Measurements from ENCODE around the gene GALNT2.

Gene GALNT2

DNA sequence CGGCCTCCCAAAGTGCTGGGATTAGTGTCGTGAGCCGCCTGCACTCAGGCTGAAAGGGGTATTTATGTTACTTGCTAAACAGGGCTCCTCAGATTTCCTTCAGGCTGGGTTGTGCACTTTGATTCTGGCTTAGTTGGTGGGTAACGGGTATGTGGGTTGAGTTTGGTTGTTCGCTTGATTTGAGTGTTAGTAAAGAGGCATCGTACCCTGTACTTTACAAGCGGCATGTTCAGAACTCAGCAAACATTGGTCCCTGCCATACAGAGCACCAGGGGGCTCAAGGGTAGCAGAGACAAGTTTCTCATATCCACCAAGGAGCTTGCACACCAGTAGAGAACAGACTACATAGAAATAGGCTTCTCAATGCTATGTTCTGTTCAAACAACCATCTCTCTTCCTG is 211.3 kb downstream of the GALNT2 start:
- peaks cover 16 to 26% of the 10 kb centered on the region in 2 donors for H3K4me1 ChIP-seq (ENCODE audit: control insufficient read depth in 1 of 2, insufficient read depth in 2 of 2, low read length in 2 of 2)
- no peak overlapping the region for H3K9ac ChIP-seq (ENCODE audit: low read depth in 1 of 2, low read length in 2 of 2)
- no peaks in the 10 kb centered on the region for H3K27me3 ChIP-seq (ENCODE audit: control insufficient read depth in 1 of 2, insufficient read depth in 2 of 2, low read length in 2 of 2)
- H3K27ac ChIP-seq (ENCODE audit: low read depth, low read length) = no peak overlapping the region
- H3K9me3 ChIP-seq (ENCODE audit: control insufficient read depth in 1 of 2, low read length in 2 of 2) = no peaks in the 10 kb centered on the region
- no peak overlapping the region for H3K4me3 ChIP-seq (ENCODE audit: low read depth in 1 of 2, low read length in 2 of 2)
- peaks cover 31 to 36% of the 10 kb centered on the region in 2 donors for H3K36me3 ChIP-seq (ENCODE audit: control insufficient read depth in 1 of 2, insufficient read depth in 2 of 2, low read length in 2 of 2)

DNA sequence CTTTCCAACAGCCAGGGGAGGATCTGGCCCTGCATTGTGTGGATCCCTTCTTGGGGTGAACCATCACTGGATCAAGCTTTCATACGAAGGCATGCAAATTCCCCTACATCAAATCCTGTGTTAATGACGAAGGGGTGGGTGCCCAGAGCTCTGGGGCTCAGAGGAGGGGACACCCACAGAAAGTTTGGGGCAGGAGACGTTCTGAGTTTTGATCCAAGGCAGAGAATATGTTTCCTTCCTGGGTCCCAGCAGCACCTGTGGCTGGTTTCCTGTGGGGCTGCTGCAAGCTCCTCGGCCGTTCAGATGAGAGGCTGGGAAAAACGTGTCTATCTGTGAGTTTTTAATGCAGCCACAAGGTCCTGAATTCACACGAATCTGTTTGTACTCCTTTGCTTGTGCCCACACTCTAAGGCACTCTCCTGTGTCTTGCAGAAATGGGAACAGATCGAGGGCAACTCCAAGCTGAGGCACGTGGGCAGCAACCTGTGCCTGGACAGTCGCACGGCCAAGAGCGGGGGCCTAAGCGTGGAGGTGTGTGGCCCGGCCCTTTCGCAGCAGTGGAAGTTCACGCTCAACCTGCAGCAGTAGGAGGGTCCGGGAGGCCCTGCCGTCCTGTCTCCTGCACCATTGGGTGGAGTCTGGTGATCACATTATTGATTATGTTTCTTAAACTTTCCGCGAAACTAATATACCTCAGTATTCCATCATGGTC is 212.0 kb downstream of the GALNT2 start:
- H3K27ac ChIP-seq (ENCODE audit: low read depth, low read length) = no peak overlapping the region
- H3K9ac ChIP-seq (ENCODE audit: low read depth in 1 of 2, low read length in 2 of 2) = no peak overlapping the region
- H3K27me3 ChIP-seq (ENCODE audit: control insufficient read depth in 1 of 2, insufficient read depth in 2 of 2, low read length in 2 of 2) = no peaks in the 10 kb centered on the region
- no peaks in the 10 kb centered on the region for H3K9me3 ChIP-seq (ENCODE audit: control insufficient read depth in 1 of 2, low read length in 2 of 2)
- no peak overlapping the region for H3K4me3 ChIP-seq (ENCODE audit: low read depth in 1 of 2, low read length in 2 of 2)
- peaks cover 16 to 26% of the 10 kb centered on the region in 2 donors for H3K4me1 ChIP-seq (ENCODE audit: control insufficient read depth in 1 of 2, insufficient read depth in 2 of 2, low read length in 2 of 2)
- peaks cover 29 to 36% of the 10 kb centered on the region in 2 donors for H3K36me3 ChIP-seq (ENCODE audit: control insufficient read depth in 1 of 2, insufficient read depth in 2 of 2, low read length in 2 of 2)

DNA sequence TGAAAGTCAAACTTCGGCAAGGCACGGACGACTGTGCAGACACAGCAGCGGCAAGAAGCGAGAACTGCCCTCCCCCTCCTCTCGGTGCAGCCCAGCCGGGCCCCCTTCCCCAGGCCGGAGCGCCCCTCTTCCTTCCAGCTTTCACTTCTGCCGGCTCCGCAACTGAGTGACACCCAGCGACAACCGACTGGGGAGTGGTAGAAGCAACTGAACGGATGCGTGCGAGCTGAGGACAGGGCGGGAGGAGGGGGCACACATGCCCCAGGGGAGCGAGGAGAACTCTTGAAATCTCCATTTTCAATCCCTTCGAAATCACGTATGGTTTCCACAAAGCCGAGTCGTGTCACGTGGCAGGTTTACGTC is 212.5 kb downstream of the GALNT2 start:
- peaks cover 16 to 26% of the 10 kb centered on the region in 2 donors for H3K4me1 ChIP-seq (ENCODE audit: control insufficient read depth in 1 of 2, insufficient read depth in 2 of 2, low read length in 2 of 2)
- H3K9me3 ChIP-seq (ENCODE audit: control insufficient read depth in 1 of 2, low read length in 2 of 2) = no peaks in the 10 kb centered on the region
- no peak overlapping the region for H3K9ac ChIP-seq (ENCODE audit: low read depth in 1 of 2, low read length in 2 of 2)

DNA sequence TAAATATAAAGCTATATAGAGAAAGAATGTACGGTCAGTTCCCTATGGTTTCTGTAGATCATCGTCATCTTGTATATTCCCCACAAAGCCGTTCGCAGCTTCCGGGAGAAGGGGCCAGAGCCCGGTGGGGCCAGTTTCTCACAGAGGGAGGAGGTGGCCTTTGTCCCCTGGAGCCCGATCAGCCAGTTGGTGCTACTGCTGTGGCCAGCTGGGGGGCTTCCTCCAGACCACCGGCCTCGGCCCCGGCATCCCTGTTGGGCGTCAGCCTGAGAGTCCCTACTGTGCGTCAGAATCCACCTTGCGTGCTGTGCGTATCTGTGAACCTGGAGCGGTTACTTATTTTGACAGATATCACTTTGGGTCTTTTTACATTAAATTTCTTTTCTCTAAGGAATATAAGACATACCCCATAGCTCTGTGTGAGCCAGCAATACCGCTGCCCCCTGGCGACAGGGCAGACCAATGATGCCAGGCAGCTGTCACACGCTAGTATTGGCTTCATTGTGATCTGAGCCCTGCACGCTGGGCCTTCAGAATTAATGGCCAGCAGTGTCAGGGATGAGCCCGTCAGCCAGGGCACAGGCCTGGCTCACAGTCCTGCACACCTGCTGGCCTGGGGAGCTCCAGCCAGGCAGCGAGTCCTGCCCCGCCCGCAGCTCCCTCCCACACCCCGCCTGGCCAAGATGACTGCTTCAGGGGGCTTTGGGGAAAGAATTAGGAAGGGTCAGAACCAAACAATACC is 213.2 kb downstream of the GALNT2 start:
- H3K9ac ChIP-seq (ENCODE audit: low read depth in 1 of 2, low read length in 2 of 2) = no peak overlapping the region
- peaks cover 19 to 28% of the 10 kb centered on the region in 2 donors for H3K36me3 ChIP-seq (ENCODE audit: control insufficient read depth in 1 of 2, insufficient read depth in 2 of 2, low read length in 2 of 2)
- H3K27ac ChIP-seq (ENCODE audit: low read depth, low read length) = no peak overlapping the region
- peaks cover 22 to 26% of the 10 kb centered on the region in 2 donors for H3K4me1 ChIP-seq (ENCODE audit: control insufficient read depth in 1 of 2, insufficient read depth in 2 of 2, low read length in 2 of 2)
- H3K27me3 ChIP-seq (ENCODE audit: control insufficient read depth in 1 of 2, insufficient read depth in 2 of 2, low read length in 2 of 2) = no peaks in the 10 kb centered on the region
- no peaks in the 10 kb centered on the region for H3K9me3 ChIP-seq (ENCODE audit: control insufficient read depth in 1 of 2, low read length in 2 of 2)
- no peak overlapping the region for H3K4me3 ChIP-seq (ENCODE audit: low read depth in 1 of 2, low read length in 2 of 2)

More for the DNA sequence above, 212.5 kb downstream of the GALNT2 start:
- H3K36me3 ChIP-seq (ENCODE audit: control insufficient read depth in 1 of 2, insufficient read depth in 2 of 2, low read length in 2 of 2) = peaks cover 24 to 34% of the 10 kb centered on the region in 2 donors
- no peak overlapping the region for H3K27ac ChIP-seq (ENCODE audit: low read depth, low read length)
- H3K27me3 ChIP-seq (ENCODE audit: control insufficient read depth in 1 of 2, insufficient read depth in 2 of 2, low read length in 2 of 2) = no peaks in the 10 kb centered on the region
- H3K4me3 ChIP-seq (ENCODE audit: low read depth in 1 of 2, low read length in 2 of 2) = no peak overlapping the region

DNA sequence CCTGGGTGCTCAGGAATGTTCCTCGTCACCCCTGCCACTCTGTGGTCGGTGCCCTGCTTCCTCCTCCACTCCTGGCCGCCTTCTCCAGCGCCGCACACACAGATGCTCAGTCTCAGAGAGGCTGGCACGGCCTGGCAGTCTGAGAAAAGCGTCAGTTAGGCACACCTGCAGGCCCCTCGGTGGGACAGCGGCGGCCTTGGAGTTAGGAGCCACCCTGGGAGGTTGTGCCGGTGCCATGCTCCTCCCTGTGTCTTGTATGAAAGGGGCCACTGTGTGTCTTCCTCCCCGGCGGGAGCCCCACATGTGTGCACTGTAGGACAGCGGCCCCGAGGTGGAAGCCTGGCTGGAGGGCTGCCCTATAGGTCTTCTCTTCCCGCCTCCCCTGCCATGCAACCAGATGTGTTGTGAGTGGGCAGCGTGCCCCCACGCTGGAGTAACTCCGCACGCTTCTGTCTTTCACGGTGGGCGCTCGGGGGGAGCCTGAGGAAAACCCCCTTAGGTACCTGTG is 213.9 kb downstream of the GALNT2 start:
- peaks cover 23 to 26% of the 10 kb centered on the region in 2 donors for H3K4me1 ChIP-seq (ENCODE audit: control insufficient read depth in 1 of 2, insufficient read depth in 2 of 2, low read length in 2 of 2)
- no peaks in the 10 kb centered on the region for H3K27me3 ChIP-seq (ENCODE audit: control insufficient read depth in 1 of 2, insufficient read depth in 2 of 2, low read length in 2 of 2)
- H3K36me3 ChIP-seq (ENCODE audit: control insufficient read depth in 1 of 2, insufficient read depth in 2 of 2, low read length in 2 of 2) = peaks cover 19 to 23% of the 10 kb centered on the region in 2 donors
- no peak overlapping the region for H3K9ac ChIP-seq (ENCODE audit: low read depth in 1 of 2, low read length in 2 of 2)
- no peak overlapping the region for H3K27ac ChIP-seq (ENCODE audit: low read depth, low read length)
- H3K4me3 ChIP-seq (ENCODE audit: low read depth in 1 of 2, low read length in 2 of 2) = no peak overlapping the region
- no peaks in the 10 kb centered on the region for H3K9me3 ChIP-seq (ENCODE audit: control insufficient read depth in 1 of 2, low read length in 2 of 2)

DNA sequence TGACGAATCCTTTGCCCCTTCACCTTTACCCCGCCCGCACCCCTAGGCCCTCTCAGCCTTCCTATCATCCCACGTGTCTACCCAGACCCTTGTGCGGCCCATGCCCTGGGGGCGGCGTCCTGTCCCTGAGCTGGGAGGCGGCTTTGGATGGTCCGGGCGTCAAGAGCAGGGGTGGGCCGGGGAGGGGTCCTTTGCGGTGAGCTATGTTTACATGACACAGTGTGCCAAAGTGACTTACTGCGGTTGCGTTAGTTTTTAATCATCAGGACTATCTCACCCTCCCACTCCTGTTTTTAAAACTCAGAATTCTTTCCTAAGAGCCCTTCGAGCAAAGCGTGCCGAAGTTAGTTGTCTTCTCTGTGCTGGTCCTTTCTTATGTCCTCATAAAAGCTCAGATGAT is 214.5 kb downstream of the GALNT2 start:
- Histone ChIP-seq H3K27me3 (ENCODE audit: control insufficient read depth in 1 of 2, insufficient read depth in 2 of 2, low read length in 2 of 2) (no peaks in the 10 kb centered on the region), H3K27ac (ENCODE audit: low read depth, low read length) (no peak overlapping the region), H3K9ac (ENCODE audit: low read depth in 1 of 2, low read length in 2 of 2) (no peak overlapping the region), H3K36me3 (ENCODE audit: control insufficient read depth in 1 of 2, insufficient read depth in 2 of 2, low read length in 2 of 2) (peaks cover 15 to 18% of the 10 kb centered on the region in 2 donors), H3K4me3 (ENCODE audit: low read depth in 1 of 2, low read length in 2 of 2) (no peak overlapping the region), H3K4me1 (ENCODE audit: control insufficient read depth in 1 of 2, insufficient read depth in 2 of 2, low read length in 2 of 2) (peaks cover 23 to 26% of the 10 kb centered on the region in 2 donors), H3K9me3 (ENCODE audit: control insufficient read depth in 1 of 2, low read length in 2 of 2) (no peaks in the 10 kb centered on the region)

DNA sequence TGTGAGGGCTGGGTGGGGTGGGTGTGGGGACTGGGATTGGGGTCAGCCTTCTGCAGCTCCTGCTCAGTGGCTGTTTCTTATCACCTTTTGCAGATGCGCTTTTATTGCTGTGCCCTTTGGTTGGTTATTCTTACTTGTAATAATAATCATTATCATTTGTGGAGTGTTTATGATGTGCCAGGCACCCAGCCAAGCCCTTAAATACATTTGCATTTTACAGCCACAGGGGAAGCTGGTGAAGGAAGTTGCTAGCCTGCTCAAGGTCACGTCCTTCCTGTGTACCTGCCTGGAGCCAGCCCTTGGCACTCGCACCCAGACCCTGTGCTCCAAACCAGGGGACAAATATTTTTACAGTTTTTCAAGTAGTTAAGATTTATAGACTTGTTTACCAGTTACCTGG is 215.1 kb downstream of the GALNT2 start:
- Histone ChIP-seq H3K27me3 (ENCODE audit: control insufficient read depth in 1 of 2, insufficient read depth in 2 of 2, low read length in 2 of 2) (no peaks in the 10 kb centered on the region), H3K27ac (ENCODE audit: low read depth, low read length) (no peak overlapping the region), H3K4me1 (ENCODE audit: control insufficient read depth in 1 of 2, insufficient read depth in 2 of 2, low read length in 2 of 2) (peaks cover 23 to 26% of the 10 kb centered on the region in 2 donors), H3K36me3 (ENCODE audit: control insufficient read depth in 1 of 2, insufficient read depth in 2 of 2, low read length in 2 of 2) (peaks cover 13 to 15% of the 10 kb centered on the region in 2 donors), H3K9me3 (ENCODE audit: control insufficient read depth in 1 of 2, low read length in 2 of 2) (no peaks in the 10 kb centered on the region), H3K4me3 (ENCODE audit: low read depth in 1 of 2, low read length in 2 of 2) (no peak overlapping the region), H3K9ac (ENCODE audit: low read depth in 1 of 2, low read length in 2 of 2) (no peak overlapping the region)

DNA sequence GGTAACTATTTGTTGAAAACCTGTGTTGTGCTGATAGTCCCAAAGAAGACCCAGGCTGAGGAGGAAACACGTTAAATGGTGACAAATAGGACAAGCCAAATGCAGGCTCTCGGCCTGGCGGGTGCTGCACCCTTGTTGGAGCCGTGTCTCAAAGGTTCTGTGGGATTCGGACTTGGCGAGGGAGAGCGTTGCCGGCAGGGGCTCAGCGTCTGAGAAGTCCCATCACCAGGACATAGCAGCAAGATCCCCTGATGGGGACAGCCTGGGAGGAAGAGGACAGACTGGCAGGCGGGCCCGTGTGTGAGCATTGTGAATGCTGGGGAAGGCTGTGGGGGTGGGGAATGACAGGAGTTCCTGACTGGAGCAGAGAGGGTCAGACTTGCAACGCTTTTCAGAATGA is 216.6 kb downstream of the GALNT2 start:
- no peaks in the 10 kb centered on the region for H3K27me3 ChIP-seq (ENCODE audit: control insufficient read depth in 1 of 2, insufficient read depth in 2 of 2, low read length in 2 of 2)
- no peaks in the 10 kb centered on the region for H3K9me3 ChIP-seq (ENCODE audit: control insufficient read depth in 1 of 2, low read length in 2 of 2)
- H3K4me1 ChIP-seq (ENCODE audit: control insufficient read depth in 1 of 2, insufficient read depth in 2 of 2, low read length in 2 of 2) = peaks cover 22 to 23% of the 10 kb centered on the region in 2 donors
- H3K36me3 ChIP-seq (ENCODE audit: control insufficient read depth in 1 of 2, insufficient read depth in 2 of 2, low read length in 2 of 2) = peaks cover 13 to 15% of the 10 kb centered on the region in 2 donors
- no peak overlapping the region for H3K4me3 ChIP-seq (ENCODE audit: low read depth in 1 of 2, low read length in 2 of 2)
- H3K9ac ChIP-seq (ENCODE audit: low read depth in 1 of 2, low read length in 2 of 2) = no peak overlapping the region
- no peak overlapping the region for H3K27ac ChIP-seq (ENCODE audit: low read depth, low read length)

DNA sequence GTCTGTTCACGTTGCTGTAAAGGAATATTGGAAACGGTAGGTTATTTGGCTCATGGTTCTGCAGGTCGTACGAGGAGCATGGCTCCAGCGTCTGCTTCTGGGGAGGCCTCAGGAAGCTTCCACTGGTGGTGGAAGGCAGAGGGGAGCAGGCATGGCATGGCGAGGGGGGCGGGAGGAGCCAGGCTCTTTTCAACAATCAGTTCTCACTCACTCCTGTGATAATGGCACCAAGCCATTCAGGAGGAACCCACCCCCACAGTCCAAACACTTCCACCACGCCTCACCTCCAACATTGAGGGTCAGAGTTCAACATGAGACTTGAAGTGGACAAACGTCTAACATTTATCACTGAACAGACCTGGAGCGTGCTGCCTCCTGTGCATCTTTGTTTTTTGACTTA is 217.9 kb downstream of the GALNT2 start:
- Histone ChIP-seq H3K27ac (ENCODE audit: low read depth, low read length) (no peak overlapping the region), H3K36me3 (ENCODE audit: control insufficient read depth in 1 of 2, insufficient read depth in 2 of 2, low read length in 2 of 2) (peaks cover 4 to 10% of the 10 kb centered on the region in 2 donors), H3K9me3 (ENCODE audit: control insufficient read depth in 1 of 2, low read length in 2 of 2) (no peaks in the 10 kb centered on the region)

DNA sequence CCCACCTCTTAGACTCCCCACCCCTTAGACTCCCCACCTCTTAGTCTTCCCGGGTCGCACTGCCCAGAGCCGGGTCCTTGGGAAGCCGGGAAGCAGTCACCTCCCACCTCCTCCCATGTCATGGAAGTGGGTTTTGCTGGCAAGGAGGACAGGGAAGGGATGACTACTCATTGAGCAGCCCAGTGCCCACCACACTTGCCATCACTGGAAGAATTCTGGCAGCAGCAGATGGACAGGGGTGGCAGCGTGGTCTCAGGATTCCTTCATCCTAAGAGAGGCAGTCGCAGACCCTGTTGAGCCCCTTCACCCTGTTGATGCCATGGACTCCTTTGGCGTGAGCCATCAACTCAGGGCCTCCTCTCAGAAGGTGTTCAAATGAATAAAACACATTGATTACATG is 218.3 kb downstream of the GALNT2 start:
- H3K36me3 ChIP-seq (ENCODE audit: control insufficient read depth in 1 of 2, insufficient read depth in 2 of 2, low read length in 2 of 2) = peaks cover 0 to 5% of the 10 kb centered on the region in 2 donors
- H3K4me1 ChIP-seq (ENCODE audit: control insufficient read depth in 1 of 2, insufficient read depth in 2 of 2, low read length in 2 of 2) = peaks cover 22 to 23% of the 10 kb centered on the region in 2 donors
- H3K4me3 ChIP-seq (ENCODE audit: low read depth in 1 of 2, low read length in 2 of 2) = no peak overlapping the region
- no peak overlapping the region for H3K27ac ChIP-seq (ENCODE audit: low read depth, low read length)
- no peaks in the 10 kb centered on the region for H3K9me3 ChIP-seq (ENCODE audit: control insufficient read depth in 1 of 2, low read length in 2 of 2)
- no peaks in the 10 kb centered on the region for H3K27me3 ChIP-seq (ENCODE audit: control insufficient read depth in 1 of 2, insufficient read depth in 2 of 2, low read length in 2 of 2)
- H3K9ac ChIP-seq (ENCODE audit: low read depth in 1 of 2, low read length in 2 of 2) = no peak overlapping the region

More for the DNA sequence above, 217.9 kb downstream of the GALNT2 start:
- Histone ChIP-seq H3K4me1 (ENCODE audit: control insufficient read depth in 1 of 2, insufficient read depth in 2 of 2, low read length in 2 of 2) (peaks cover 22 to 23% of the 10 kb centered on the region in 2 donors), H3K9ac (ENCODE audit: low read depth in 1 of 2, low read length in 2 of 2) (no peak overlapping the region), H3K27me3 (ENCODE audit: control insufficient read depth in 1 of 2, insufficient read depth in 2 of 2, low read length in 2 of 2) (no peaks in the 10 kb centered on the region), H3K4me3 (ENCODE audit: low read depth in 1 of 2, low read length in 2 of 2) (no peak overlapping the region)
